ENCODE data around the gene NPC1. TPM values are rescaled to one million over a fixed set of nuclear protein-coding genes. Genes with fewer than 3 reads are reported as not detected.

The NPC1 gene
- total and polyA plus RNA-seq, 3 donors from 2014 or later, result 36.8 to 83.2 (median 66.8) TPM

DNA sequence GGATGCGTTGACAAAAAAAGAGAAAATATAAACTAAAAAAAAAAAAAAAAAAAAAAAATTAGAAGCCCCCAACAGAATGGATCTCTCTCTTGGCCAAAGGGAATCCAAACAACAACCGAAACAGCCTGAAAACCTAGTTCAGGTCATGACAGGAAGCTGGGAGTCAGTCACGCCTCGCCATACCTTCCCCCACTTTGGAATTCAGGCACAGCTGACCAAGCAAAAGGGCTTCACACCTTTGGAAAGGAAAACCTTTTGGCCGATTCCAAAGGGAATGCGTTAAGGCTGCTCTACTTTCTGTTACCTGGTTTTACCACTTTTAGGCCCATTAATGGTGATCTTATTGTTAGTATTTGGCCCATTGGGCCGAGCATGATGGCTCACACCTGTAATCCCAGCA, 100.9 kb downstream of the NPC1 start:
- intact Hi-C loops (cut with DNase I; ENCODE audit: low total_unique reads), result no loop called here
- H3K4me1 ChIP-seq, result no peaks in the 10 kb centered on the region
- no peak for TF ChIP-seq POLR2A (IDR thresholded peaks at IDR 0.05)
- 89 to 91% methylated on average over 7 of the region's 7 CpGs for WGBS, 2 donors
- H3K4me3 ChIP-seq, result no peak overlapping the region
- no peaks in the 10 kb centered on the region for H3K27me3 ChIP-seq
- H3K36me3 ChIP-seq (ENCODE audit: low read depth, missing control alignments), result no peaks in the 10 kb centered on the region
- DNase-seq, result no peak
- no peak overlapping the region for H3K27ac ChIP-seq
- H3K9me3 ChIP-seq, result no peaks in the 10 kb centered on the region

DNA sequence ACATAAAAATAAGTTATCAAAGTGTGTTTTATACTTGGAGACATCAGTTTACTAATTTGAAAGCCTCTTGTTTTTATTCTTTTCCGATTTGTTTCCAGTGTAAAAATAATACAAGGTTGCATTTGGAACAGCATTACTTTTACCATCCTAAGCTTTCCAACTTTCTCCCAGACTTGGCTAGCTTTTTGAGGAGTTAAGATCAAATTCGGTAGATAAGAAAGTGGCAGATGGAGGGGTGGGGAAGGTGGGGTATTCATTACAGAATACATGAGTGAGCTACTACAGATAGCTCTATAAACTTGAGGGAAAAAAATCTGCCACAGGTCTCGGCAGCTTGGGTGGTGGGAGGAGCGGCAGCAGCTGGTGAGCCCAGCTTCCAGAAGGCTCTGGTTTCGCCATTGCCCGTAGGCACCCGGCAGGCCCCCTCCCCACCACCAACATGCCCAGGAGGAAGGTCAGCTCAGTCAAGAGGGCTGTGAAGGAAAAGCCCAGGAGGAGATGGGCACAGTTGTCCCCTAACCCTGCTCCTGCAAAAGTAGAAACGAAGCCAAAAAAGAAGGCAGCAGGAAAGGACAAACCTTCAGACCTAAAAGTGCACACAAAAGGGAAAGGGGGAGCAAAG, 101.6 kb downstream of the NPC1 start:
- Histone ChIP-seq H3K4me1 (no peaks in the 10 kb centered on the region), H3K9me3 (no peaks in the 10 kb centered on the region), H3K27me3 (no peaks in the 10 kb centered on the region), H3K27ac (no peak overlapping the region), H3K36me3 (ENCODE audit: low read depth, missing control alignments) (no peaks in the 10 kb centered on the region), H3K4me3 (no peak overlapping the region)
- 66 to 70% methylated on average over 8 of the region's 8 CpGs for WGBS, 2 donors
- no peak for TF ChIP-seq POLR2A (IDR thresholded peaks at IDR 0.05)
- TF ChIP-seq, protein P1, sequence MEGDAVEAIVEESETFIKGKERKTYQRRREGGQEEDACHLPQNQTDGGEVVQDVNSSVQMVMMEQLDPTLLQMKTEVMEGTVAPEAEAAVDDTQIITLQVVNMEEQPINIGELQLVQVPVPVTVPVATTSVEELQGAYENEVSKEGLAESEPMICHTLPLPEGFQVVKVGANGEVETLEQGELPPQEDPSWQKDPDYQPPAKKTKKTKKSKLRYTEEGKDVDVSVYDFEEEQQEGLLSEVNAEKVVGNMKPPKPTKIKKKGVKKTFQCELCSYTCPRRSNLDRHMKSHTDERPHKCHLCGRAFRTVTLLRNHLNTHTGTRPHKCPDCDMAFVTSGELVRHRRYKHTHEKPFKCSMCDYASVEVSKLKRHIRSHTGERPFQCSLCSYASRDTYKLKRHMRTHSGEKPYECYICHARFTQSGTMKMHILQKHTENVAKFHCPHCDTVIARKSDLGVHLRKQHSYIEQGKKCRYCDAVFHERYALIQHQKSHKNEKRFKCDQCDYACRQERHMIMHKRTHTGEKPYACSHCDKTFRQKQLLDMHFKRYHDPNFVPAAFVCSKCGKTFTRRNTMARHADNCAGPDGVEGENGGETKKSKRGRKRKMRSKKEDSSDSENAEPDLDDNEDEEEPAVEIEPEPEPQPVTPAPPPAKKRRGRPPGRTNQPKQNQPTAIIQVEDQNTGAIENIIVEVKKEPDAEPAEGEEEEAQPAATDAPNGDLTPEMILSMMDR (IDR thresholded peaks at IDR 0.05), result no peak
- intact Hi-C loops (cut with DNase I; ENCODE audit: low total_unique reads), result no loop called here
- no peak for DNase-seq

Small RNAs within 50 kb of the gene (small RNA-seq; reads per million reads assigned to genes)
- gene AC026634.1, result 0 reads per million in 2 donors
- gene RF00019, result 0 reads per million in 2 donors

Other genes with a start within 250 kb of the NPC1 start
- gene RIOK3, start 133.2 kb downstream of the NPC1 start, total RNA-seq, result 10 to 100 TPM; 41.7 to 68.7 TPM
- gene RIOK3, start 133.2 kb downstream of the NPC1 start, polyA plus RNA-seq (ENCODE audit: insufficient read depth, low read depth, low replicate concordance), result 76.8 TPM
- 10 to 100 TPM; 33.5 to 44.2 TPM for gene RMC1, start 83.0 kb downstream of the NPC1 start, total RNA-seq
- 51.5 TPM for gene RMC1, start 83.0 kb downstream of the NPC1 start, polyA plus RNA-seq (ENCODE audit: insufficient read depth, low read depth, low replicate concordance)
- 10 to 100 TPM; 17.5 to 23.5 TPM for gene ANKRD29, start 76.4 kb upstream of the NPC1 start, total RNA-seq
- 9.1 TPM for gene ANKRD29, start 76.4 kb upstream of the NPC1 start, polyA plus RNA-seq (ENCODE audit: insufficient read depth, low read depth, low replicate concordance)
- gene LAMA3, start 102.9 kb upstream of the NPC1 start, total RNA-seq, result 10 to 100 TPM; 14.1 to 22.1 TPM
- gene LAMA3, start 102.9 kb upstream of the NPC1 start, polyA plus RNA-seq (ENCODE audit: insufficient read depth, low read depth, low replicate concordance), result 11.9 TPM